Activated naive CD8-positive, alpha-beta T cell treated with anti-CD3 and anti-CD28 coated beads, Interleukin-2, amount 50 U/mL, for 24 hours (primary cell): ENCODE data around the gene HTT.
"Not testable (repeated sequence)": the region's sequence is repeated elsewhere in the genome, so short reads cannot be mapped to it uniquely, and the experiment has no call there.

Experiments used
- ATAC-seq: fragments of 150-1000 bp; cut with Tn5 transposase; one replicate; pipeline ENCODE4 v1.10.0; 2021
- DNase-seq: peaks from one replicate; pipeline ENCODE4 v3.0.0; 2021
- H3K27ac Mint-ChIP-seq: one replicate; pipeline ENCODE4 v1.8.0; 2021; ENCODE audit warnings: mild to moderate bottlenecking, mixed read lengths
- H3K27me3 Mint-ChIP-seq: one replicate; pipeline ENCODE4 v1.8.0; 2021; ENCODE audit warnings: mixed read lengths
- H3K36me3 Mint-ChIP-seq: one replicate; pipeline ENCODE4 v1.8.0; 2021; ENCODE audit warnings: low read depth, mixed read lengths
- H3K4me1 Mint-ChIP-seq: one replicate; pipeline ENCODE4 v1.8.0; 2021; ENCODE audit warnings: mixed read lengths
- H3K4me3 Mint-ChIP-seq: one replicate; pipeline ENCODE4 v1.8.0; 2021; ENCODE audit warnings: mild to moderate bottlenecking, moderate library complexity, mixed read lengths
- H3K9me3 Mint-ChIP-seq: one replicate; pipeline ENCODE4 v1.8.0; 2021; ENCODE audit warnings: mixed read lengths

The HTT gene

GRCh38 chr4:3085948-3086670 is 11.6 kb downstream of the HTT start:
- peak overlapping the region; percentile 75 for H3K27ac Mint-ChIP-seq
- DNase-seq = no peak
- H3K27me3 Mint-ChIP-seq = no peaks in the 10 kb centered on the region
- H3K9me3 Mint-ChIP-seq = no peaks in the 10 kb centered on the region
- H3K4me1 Mint-ChIP-seq = peaks cover 52% of the 10 kb centered on the region
- no peak for ATAC-seq
- no peak overlapping the region for H3K4me3 Mint-ChIP-seq
- peaks cover 18% of the 10 kb centered on the region for H3K36me3 Mint-ChIP-seq

- no peaks in the 10 kb centered on the region for H3K9me3 Mint-ChIP-seq
- ATAC-seq (no peak), DNase-seq (no peak)
- no peaks in the 10 kb centered on the region for H3K27me3 Mint-ChIP-seq
- H3K36me3 Mint-ChIP-seq = peaks cover 21% of the 10 kb centered on the region
- no peak overlapping the region for H3K27ac Mint-ChIP-seq
- peaks cover 49% of the 10 kb centered on the region for H3K4me1 Mint-ChIP-seq
- no peak overlapping the region for H3K4me3 Mint-ChIP-seq
Observed at GRCh38 chr4:3087115-3087797, 12.8 kb downstream of the HTT start.

GRCh38 chr4:3091464-3091863 is 17.0 kb downstream of the HTT start:
- Mint-ChIP-seq H3K4me3 (no peak overlapping the region), H3K36me3 (peaks cover 31% of the 10 kb centered on the region)

GRCh38 chr4:3094701-3095100 is 20.2 kb downstream of the HTT start:
- H3K9me3 Mint-ChIP-seq, H3K27ac Mint-ChIP-seq, H3K27me3 Mint-ChIP-seq, H3K4me3 Mint-ChIP-seq, H3K4me1 Mint-ChIP-seq, ATAC-seq, DNase-seq: not testable (repeated sequence)
- peaks cover 27% of the 10 kb centered on the region for H3K36me3 Mint-ChIP-seq

More at GRCh38 chr4:3091464-3091863, 17.0 kb downstream of the HTT start:
- Mint-ChIP-seq H3K27me3 (no peaks in the 10 kb centered on the region), H3K4me1 (peaks cover 12% of the 10 kb centered on the region), H3K27ac (no peak overlapping the region), H3K9me3 (no peaks in the 10 kb centered on the region)
- no peak for ATAC-seq
- no peak for DNase-seq

GRCh38 chr4:3096202-3096601 is 21.7 kb downstream of the HTT start:
- Mint-ChIP-seq H3K36me3 (peaks cover 26% of the 10 kb centered on the region), H3K4me1 (peaks cover 4% of the 10 kb centered on the region), H3K27ac (no peak overlapping the region), H3K9me3 (no peaks in the 10 kb centered on the region), H3K4me3 (no peak overlapping the region), H3K27me3 (no peaks in the 10 kb centered on the region)
- DNase-seq (no peak), ATAC-seq (no peak)

- no peak overlapping the region for H3K4me3 Mint-ChIP-seq
- peaks cover 17% of the 10 kb centered on the region for H3K36me3 Mint-ChIP-seq
- ATAC-seq (no peak), DNase-seq (no peak)
- H3K27me3 Mint-ChIP-seq = no peaks in the 10 kb centered on the region
- no peaks in the 10 kb centered on the region for H3K9me3 Mint-ChIP-seq
- H3K4me1 Mint-ChIP-seq = no peaks in the 10 kb centered on the region
- H3K27ac Mint-ChIP-seq = no peak overlapping the region
Observed at GRCh38 chr4:3098346-3098745, 23.9 kb downstream of the HTT start.

GRCh38 chr4:3106339-3107186 is 32.1 kb downstream of the HTT start:
- Mint-ChIP-seq H3K4me3 (no peak overlapping the region), H3K27ac (peak overlapping the region; percentile 37), H3K36me3 (peaks cover 31% of the 10 kb centered on the region), H3K9me3 (no peaks in the 10 kb centered on the region), H3K27me3 (no peaks in the 10 kb centered on the region), H3K4me1 (peaks cover 13% of the 10 kb centered on the region)
- ATAC-seq = peak; percentile 100
- peak; percentile 93 for DNase-seq

GRCh38 chr4:3107271-3107670 is 32.8 kb downstream of the HTT start:
- ATAC-seq = no peak

GRCh38 chr4:3107691-3108121 is 33.2 kb downstream of the HTT start:
- no peak overlapping the region for H3K4me3 Mint-ChIP-seq
- H3K27me3 Mint-ChIP-seq = no peaks in the 10 kb centered on the region
- no peak for DNase-seq
- no peaks in the 10 kb centered on the region for H3K9me3 Mint-ChIP-seq
- peaks cover 35% of the 10 kb centered on the region for H3K36me3 Mint-ChIP-seq
- no peak overlapping the region for H3K27ac Mint-ChIP-seq
- peaks cover 13% of the 10 kb centered on the region for H3K4me1 Mint-ChIP-seq
- ATAC-seq = no peak

More at GRCh38 chr4:3107271-3107670, 32.8 kb downstream of the HTT start:
- Mint-ChIP-seq H3K36me3 (peaks cover 34% of the 10 kb centered on the region), H3K27me3 (no peaks in the 10 kb centered on the region), H3K27ac (no peak overlapping the region), H3K4me3 (no peak overlapping the region), H3K9me3 (no peaks in the 10 kb centered on the region), H3K4me1 (peaks cover 13% of the 10 kb centered on the region)
- no peak for DNase-seq

GRCh38 chr4:3108211-3108610 is 33.7 kb downstream of the HTT start:
- DNase-seq (no peak), ATAC-seq (no peak)
- Mint-ChIP-seq H3K36me3 (peaks cover 36% of the 10 kb centered on the region), H3K27me3 (no peaks in the 10 kb centered on the region), H3K4me3 (no peak overlapping the region), H3K27ac (no peak overlapping the region), H3K9me3 (no peaks in the 10 kb centered on the region), H3K4me1 (peaks cover 13% of the 10 kb centered on the region)

GRCh38 chr4:3111461-3111860 is 37.0 kb downstream of the HTT start:
- Mint-ChIP-seq H3K4me1 (peaks cover 12% of the 10 kb centered on the region), H3K27ac (no peak overlapping the region), H3K4me3 (no peak overlapping the region), H3K9me3 (no peaks in the 10 kb centered on the region), H3K27me3 (no peaks in the 10 kb centered on the region), H3K36me3 (peaks cover 38% of the 10 kb centered on the region)
- DNase-seq (no peak), ATAC-seq (no peak)

GRCh38 chr4:3112201-3112600 is 37.7 kb downstream of the HTT start:
- H3K27me3 Mint-ChIP-seq = no peaks in the 10 kb centered on the region
- peaks cover 4% of the 10 kb centered on the region for H3K4me1 Mint-ChIP-seq
- ATAC-seq = no peak
- no peak for DNase-seq
- no peaks in the 10 kb centered on the region for H3K9me3 Mint-ChIP-seq
- H3K36me3 Mint-ChIP-seq = peaks cover 39% of the 10 kb centered on the region
- no peak overlapping the region for H3K27ac Mint-ChIP-seq
- H3K4me3 Mint-ChIP-seq = no peak overlapping the region

- H3K9me3 Mint-ChIP-seq = no peaks in the 10 kb centered on the region
- no peak overlapping the region for H3K4me3 Mint-ChIP-seq
- no peak overlapping the region for H3K27ac Mint-ChIP-seq
- no peak for DNase-seq
- no peaks in the 10 kb centered on the region for H3K27me3 Mint-ChIP-seq
- H3K36me3 Mint-ChIP-seq = peaks cover 34% of the 10 kb centered on the region
- H3K4me1 Mint-ChIP-seq = peaks cover 3% of the 10 kb centered on the region
- ATAC-seq = no peak
Observed at GRCh38 chr4:3112609-3113469, 38.4 kb downstream of the HTT start.

GRCh38 chr4:3114377-3114776 is 39.9 kb downstream of the HTT start:
- Mint-ChIP-seq H3K27ac (no peak overlapping the region), H3K4me1 (peaks cover 3% of the 10 kb centered on the region), H3K27me3 (no peaks in the 10 kb centered on the region), H3K4me3 (no peak overlapping the region), H3K9me3 (no peaks in the 10 kb centered on the region), H3K36me3 (peaks cover 25% of the 10 kb centered on the region)
- no peak for DNase-seq
- ATAC-seq = no peak
